Fibroblast of the aortic adventitia (primary cell): ENCODE results near the gene TAF4B. TPM values are rescaled to one million over a fixed set of nuclear protein-coding genes. Genes with fewer than 3 reads are reported as not detected.

Experiments
- DNase-seq: peaks from one replicate; pipeline ENCODE4 v3.0.0-alpha.2; 2010; ENCODE audit warnings: low read depth
- H3K4me3 ChIP-seq: 2 replicates; pipeline ENCODE4 v1.5.1; 2011; ENCODE audit warnings: low read depth, mild to moderate bottlenecking, control low read depth, low read length, moderate library complexity
- CTCF ChIP-seq: IDR thresholded peaks from 2 replicates; pipeline ENCODE4 v1.5.1; 2011; ENCODE audit warnings: mild to moderate bottlenecking, low read length, control low read depth, inconsistent platforms; ENCODE audit not compliant: insufficient read depth
- total RNA-seq: library from RNA; depleted of rRNA; stranded (reverse); fragments of >200 nt; gene quantifications from 2 replicates; pipeline ENCODE4 v1.2.3, GENCODE V29; 2012; ENCODE audit warnings: low replicate concordance

The TAF4B gene
- 3.6 and 17.1 TPM in 2 replicates for total RNA-seq

DNA sequence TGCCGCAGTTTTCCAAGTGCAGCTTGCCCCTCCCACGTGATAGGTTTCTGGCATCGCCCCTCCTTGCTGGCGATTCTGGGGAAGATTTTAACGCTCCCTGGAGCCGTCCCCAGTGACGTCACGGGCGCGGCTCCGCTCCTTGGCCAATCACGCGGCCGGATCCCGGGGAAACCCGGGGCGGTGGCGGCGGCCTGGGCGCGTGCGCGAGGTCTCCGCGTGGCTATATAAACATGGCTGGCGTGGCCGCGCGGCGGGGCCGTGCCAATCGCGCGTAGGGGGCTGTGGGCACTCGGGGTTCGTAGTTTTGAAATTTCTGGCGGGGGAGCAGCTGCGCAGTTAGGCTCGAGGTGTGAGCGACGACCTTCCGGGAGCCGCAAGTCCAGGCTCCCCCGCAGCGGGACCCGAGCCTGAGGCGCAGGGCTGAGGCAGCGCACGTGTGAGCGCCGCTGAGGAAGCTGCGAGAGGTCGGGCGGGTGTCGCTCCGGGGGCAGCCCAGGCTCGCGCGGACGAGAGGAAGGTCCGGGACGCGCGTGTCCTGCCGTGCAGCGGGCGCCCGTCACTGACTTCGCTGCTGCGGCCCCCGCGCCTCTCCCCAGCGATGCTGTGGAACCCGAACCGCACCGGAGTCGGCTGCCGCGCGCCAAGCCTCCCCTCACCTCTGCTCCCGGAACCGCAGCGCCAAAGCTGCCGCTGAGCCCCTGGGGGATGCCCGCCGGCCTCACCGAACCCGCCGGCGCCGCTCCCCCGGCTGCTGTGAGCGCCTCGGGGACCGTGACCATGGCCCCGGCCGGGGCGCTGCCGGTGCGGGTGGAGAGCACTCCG is at the start of gene TAF4B:
Gene TAF4B (plus strand): TSS at position 217 of the 822 bp plus-strand sequence. CDS start 489 bp downstream, at position 706.
- peak within 1 kb of the TSS; percentile 86 for H3K4me3 ChIP-seq
- DNase-seq: peak; percentile 90
- TF ChIP-seq CTCF: no peak

DNA sequence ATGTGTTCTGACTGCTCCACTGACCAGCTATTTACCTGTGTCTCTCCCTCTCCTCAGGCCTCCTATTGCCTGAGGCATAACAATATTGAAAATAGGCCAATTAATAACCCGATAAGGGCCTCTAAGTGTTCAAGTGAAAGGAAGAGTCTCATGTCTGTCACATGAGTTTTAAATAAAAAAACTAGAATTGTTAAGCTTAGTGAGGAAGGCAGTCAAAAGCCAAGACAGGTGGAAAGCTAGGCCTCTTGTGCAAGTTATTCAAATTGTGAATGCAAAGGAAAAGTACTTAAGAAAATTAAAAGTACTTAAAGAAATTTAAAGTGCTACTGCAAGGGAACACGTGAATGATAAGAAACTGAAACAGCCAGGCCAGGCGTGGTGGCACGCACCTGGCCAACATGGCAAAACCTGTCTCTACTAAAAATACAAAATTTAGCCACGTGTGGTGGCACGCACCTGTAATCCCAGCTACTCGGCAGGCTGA is 44.9 kb upstream of the TAF4B start:
- no peak for TF ChIP-seq CTCF
- no peak for DNase-seq
- H3K4me3 ChIP-seq: no peak overlapping the region

- no peak for DNase-seq
- no peak overlapping the region for H3K4me3 ChIP-seq
- TF ChIP-seq CTCF: no peak
Measured at GRCh38 chr18:26183395-26184112, 42.7 kb upstream of the TAF4B start.

- no peak overlapping the region for H3K4me3 ChIP-seq
- DNase-seq: peak; percentile 1
- peak; percentile 27 for TF ChIP-seq CTCF
Measured at GRCh38 chr18:26185267-26185666, 41.0 kb upstream of the TAF4B start.

DNA sequence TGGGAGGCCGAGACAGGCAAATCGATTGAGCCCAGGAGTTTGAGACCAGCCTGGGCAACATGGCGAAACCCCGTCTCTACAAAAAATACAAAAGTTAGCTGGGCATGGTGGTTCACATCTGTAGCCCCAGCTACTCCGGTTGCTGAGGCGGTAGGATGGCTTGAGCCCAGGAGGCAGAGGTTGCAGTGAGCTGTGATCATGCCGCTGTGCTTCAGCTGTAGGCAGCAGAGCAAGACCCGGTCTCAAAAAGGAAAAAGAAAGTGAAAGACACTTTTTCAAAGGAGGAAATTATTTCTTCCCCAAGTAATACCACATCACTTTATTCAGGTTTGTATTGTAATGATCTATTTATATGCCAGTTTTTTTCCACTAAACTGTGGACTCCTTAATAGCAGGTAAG is 35.7 kb upstream of the TAF4B start:
- no peak for DNase-seq
- H3K4me3 ChIP-seq: no peak overlapping the region
- TF ChIP-seq CTCF: no peak

- H3K4me3 ChIP-seq: no peak overlapping the region
- DNase-seq: no peak
- no peak for TF ChIP-seq CTCF
Measured at GRCh38 chr18:26192233-26192632, 34.0 kb upstream of the TAF4B start.
